NCI-H1417 (cell line): ENCODE measurements around the gene SRCIN1.
"Not testable (repeated sequence)": the region's sequence is repeated elsewhere in the genome, so short reads cannot be mapped to it uniquely, and the experiment has no call there.

ENCODE experiments used
- DNase-seq, 3 experiments: peaks; one replicate each; lab custom pipeline; 2025; lab: John Stamatoyannopoulos, UW

Gene SRCIN1

GRCh38 chr17:38605841-38606645, at the start of gene SRCIN1:
TSS of gene SRCIN1 (minus strand) at chr17:38605952. CDS start at chr17:38605705, 247 bp downstream.
- DNase-seq: peak; percentile 82 to 90 (median 83)

GRCh38 chr17:38654411-38655398, 49.0 kb upstream of the SRCIN1 start:
- no peak for DNase-seq

GRCh38 chr17:38653679-38654078, 47.9 kb upstream of the SRCIN1 start:
- DNase-seq: no peak

GRCh38 chr17:38653230-38653629, 47.5 kb upstream of the SRCIN1 start:
- DNase-seq: no peak

GRCh38 chr17:38650653-38651173, 45.0 kb upstream of the SRCIN1 start:
- DNase-seq: not testable (repeated sequence)

- peak in 1 of 3 experiments; percentile 47 for DNase-seq
Observed at GRCh38 chr17:38637951-38638350, 32.2 kb upstream of the SRCIN1 start.

GRCh38 chr17:38636054-38636453, 30.3 kb upstream of the SRCIN1 start:
- peak in 1 of 3 experiments; percentile 8 for DNase-seq

GRCh38 chr17:38632334-38632733, 26.6 kb upstream of the SRCIN1 start:
- no peak for DNase-seq

- peak in 2 of 3 experiments; percentile 41 to 56 for DNase-seq
Observed at GRCh38 chr17:38628441-38628840, 22.7 kb upstream of the SRCIN1 start.

GRCh38 chr17:38627957-38628356, 22.2 kb upstream of the SRCIN1 start:
- no peak for DNase-seq

GRCh38 chr17:38626606-38627226, 21.0 kb upstream of the SRCIN1 start:
- not testable (repeated sequence) for DNase-seq

GRCh38 chr17:38625482-38625881, 19.7 kb upstream of the SRCIN1 start:
- no peak for DNase-seq

GRCh38 chr17:38624782-38625355, 19.1 kb upstream of the SRCIN1 start:
- DNase-seq: not testable (repeated sequence)

- DNase-seq: no peak
Observed at GRCh38 chr17:38621538-38621937, 15.8 kb upstream of the SRCIN1 start.

- no peak for DNase-seq
Observed at GRCh38 chr17:38620551-38621277, 15.0 kb upstream of the SRCIN1 start.

- DNase-seq: no peak
Observed at GRCh38 chr17:38619937-38620550, 14.3 kb upstream of the SRCIN1 start.

GRCh38 chr17:38619451-38619795, 13.7 kb upstream of the SRCIN1 start:
- no peak for DNase-seq

- peak in 1 of 3 experiments; percentile 48 for DNase-seq
Observed at GRCh38 chr17:38617967-38618760, 12.4 kb upstream of the SRCIN1 start.

- peak in 2 of 3 experiments; percentile 12 to 22 for DNase-seq
Observed at GRCh38 chr17:38617074-38617860, 11.5 kb upstream of the SRCIN1 start.
